Fibroblast of pulmonary artery (primary cell): ENCODE data around the gene AGGF1.
"Not testable (repeated sequence)": the region's sequence is repeated elsewhere in the genome, so short reads cannot be mapped to it uniquely, and the experiment has no call there.

Source experiments
- DNase-seq: peaks from one replicate; pipeline ENCODE4 v3.0.0-alpha.2; 2010; ENCODE audit warnings: low read depth
- H3K4me3 ChIP-seq: replicated peaks from 2 replicates; pipeline ENCODE4 v1.5.1; 2011; ENCODE audit warnings: low read depth, mild to moderate bottlenecking, control low read depth, low read length, moderate library complexity
- CTCF ChIP-seq: IDR thresholded peaks from 2 replicates; pipeline ENCODE4 v1.5.1; 2011; ENCODE audit warnings: mild to moderate bottlenecking, control low read depth, low read length, inconsistent platforms; ENCODE audit errors: missing control alignments

AGGF1 gene

DNA sequence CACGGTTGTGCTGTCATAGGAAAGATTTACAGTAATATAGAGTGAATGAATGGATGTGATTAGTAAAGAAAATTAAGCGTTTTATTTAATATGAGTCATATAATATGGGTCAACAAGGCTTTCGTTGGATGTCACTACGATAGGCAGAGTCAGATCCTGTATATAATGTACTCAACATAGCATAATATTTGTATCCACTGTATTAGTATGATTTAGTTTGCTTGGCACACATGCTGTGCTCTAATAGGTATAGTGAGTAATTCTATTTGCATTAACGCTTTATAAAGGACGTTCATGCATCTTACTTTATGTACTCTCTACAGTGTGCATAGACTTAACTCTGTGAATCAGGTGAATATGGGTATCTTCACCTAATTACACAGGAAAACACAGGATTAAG is 35.9 kb upstream of the AGGF1 start:
- DNase-seq = no peak
- no peak for TF ChIP-seq CTCF
- no peak overlapping the region for H3K4me3 ChIP-seq

- DNase-seq, H3K4me3 ChIP-seq: not testable (repeated sequence)
Observed at GRCh38 chr5:76998251-76998650, 32.0 kb upstream of the AGGF1 start.

- peak; percentile 74 for DNase-seq
- TF ChIP-seq CTCF = no peak
- no peak overlapping the region for H3K4me3 ChIP-seq
Observed at GRCh38 chr5:76999451-76999850, 30.8 kb upstream of the AGGF1 start.

GRCh38 chr5:77003246-77003645 is 27.0 kb upstream of the AGGF1 start:
- no peak for TF ChIP-seq CTCF
- DNase-seq = no peak

DNA sequence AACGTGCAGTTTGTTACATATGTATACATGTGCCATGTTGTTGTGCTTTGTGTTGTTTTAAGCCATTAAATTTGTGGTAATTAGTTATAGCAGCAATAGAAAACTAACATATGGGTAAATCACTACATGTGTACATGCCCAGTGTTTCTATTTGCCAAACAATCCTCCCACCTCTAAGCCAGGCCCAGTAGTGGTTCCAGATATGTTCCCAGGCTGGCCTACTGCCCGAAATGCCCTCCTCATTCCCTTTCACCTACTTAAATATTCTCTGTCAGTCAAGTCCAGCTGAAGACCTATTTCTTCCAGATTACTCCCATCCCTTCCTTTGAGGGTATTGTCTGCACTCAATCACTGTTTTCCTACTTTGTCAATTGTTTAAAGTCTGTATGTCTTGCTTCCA is 24.1 kb upstream of the AGGF1 start:
- no peak for TF ChIP-seq CTCF
- DNase-seq = no peak
- no peak overlapping the region for H3K4me3 ChIP-seq

More at GRCh38 chr5:77003246-77003645, 27.0 kb upstream of the AGGF1 start:
- H3K4me3 ChIP-seq = no peak overlapping the region

DNA sequence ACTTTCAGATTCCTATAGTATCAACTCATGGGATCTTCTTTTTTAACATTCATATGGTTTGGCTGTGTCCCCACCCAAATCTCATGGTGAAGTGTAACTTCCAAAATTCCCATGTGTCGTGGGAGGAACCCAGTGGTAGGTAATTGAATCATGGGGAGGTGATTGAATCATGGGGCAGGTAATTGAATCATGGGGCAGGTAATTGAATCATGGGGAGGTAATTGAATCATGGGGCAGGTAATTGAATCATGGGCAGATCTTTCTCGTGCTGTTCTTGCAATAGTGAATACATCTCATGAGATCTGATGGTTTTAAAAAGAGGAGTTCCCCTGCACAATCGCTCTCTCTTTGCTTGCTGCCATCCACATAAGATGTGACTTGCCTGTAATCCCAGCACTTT is 21.8 kb upstream of the AGGF1 start:
- H3K4me3 ChIP-seq = no peak overlapping the region
- no peak for DNase-seq
- no peak for TF ChIP-seq CTCF

- H3K4me3 ChIP-seq = no peak overlapping the region
- no peak for DNase-seq
- no peak for TF ChIP-seq CTCF
Observed at GRCh38 chr5:77010243-77010642, 20.0 kb upstream of the AGGF1 start.

DNA sequence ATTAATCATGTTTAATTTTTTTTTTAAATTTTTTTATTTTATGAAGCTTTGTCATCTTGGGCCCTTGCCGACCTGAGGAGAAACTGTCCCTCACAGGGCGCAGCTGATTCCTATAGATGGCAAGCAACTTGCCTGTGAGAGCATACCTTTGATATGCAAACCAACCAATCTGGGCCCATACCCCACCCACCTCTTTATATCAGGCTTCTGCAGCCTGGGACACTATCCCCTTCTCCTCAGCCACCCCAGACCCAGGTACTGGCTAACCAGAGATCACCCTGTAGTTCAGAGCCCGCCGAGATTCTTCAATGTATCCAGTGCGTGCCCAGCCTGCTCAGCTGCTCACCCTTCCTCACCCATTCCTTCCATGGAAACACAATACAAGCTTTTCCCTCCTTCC is 18.7 kb upstream of the AGGF1 start:
- H3K4me3 ChIP-seq = no peak overlapping the region
- DNase-seq = no peak
- no peak for TF ChIP-seq CTCF
